Small intestine (tissue), 7 donors: ENCODE data around the gene RELL2. TPM values are rescaled to one million over a fixed set of nuclear protein-coding genes. Genes with fewer than 3 reads are reported as not detected.
"Not testable (repeated sequence)": the region's sequence is repeated elsewhere in the genome, so short reads cannot be mapped to it uniquely, and the experiment has no call there.

Source experiments
- DNase-seq, 2 donors: peaks; one replicate each; pipeline versions ENCODE4 v3.0.0 to v3.0.0-alpha.2; 2013
- FAIRE-seq: peaks from 2 replicates; lab custom pipeline; 2012; peaks lifted over from hg19 to GRCh38; lab: Jason Lieb, UNC
- H3K27ac ChIP-seq, 3 donors: one replicate each; pipeline ENCODE4 v1.5.1; 2013; ENCODE audit warnings: low read length in 2 of 3, mild to moderate bottlenecking in 2 of 3, control low read depth in 1 of 3, inconsistent platforms in 1 of 3, low read depth in 1 of 3, moderate library complexity in 1 of 3
- H3K27me3 ChIP-seq, 3 donors: one replicate each; pipeline ENCODE4 v1.6.1; 2013; ENCODE audit warnings: low read length in 3 of 3, inconsistent platforms in 1 of 3; ENCODE audit not compliant: control insufficient read depth in 3 of 3, insufficient read depth in 3 of 3
- H3K36me3 ChIP-seq, 3 donors: one replicate each; pipeline ENCODE4 v1.6.1; 2013; ENCODE audit warnings: low read length in 3 of 3, inconsistent platforms in 1 of 3, low read depth in 1 of 3, mild to moderate bottlenecking in 1 of 3, moderate library complexity in 1 of 3; ENCODE audit not compliant: control insufficient read depth in 3 of 3, insufficient read depth in 2 of 3
- H3K4me1 ChIP-seq, 3 donors: one replicate each; pipeline ENCODE4 v1.6.1; 2013; ENCODE audit warnings: low read length in 2 of 3, inconsistent platforms in 1 of 3, low read depth in 1 of 3, mild to moderate bottlenecking in 1 of 3, moderate library complexity in 1 of 3; ENCODE audit not compliant: control insufficient read depth in 3 of 3, insufficient read depth in 2 of 3
- H3K4me3 ChIP-seq, 3 donors: one replicate each; pipeline ENCODE4 v1.5.1; 2013; ENCODE audit warnings: low read length in 3 of 3, control low read depth in 1 of 3, inconsistent platforms in 1 of 3, low read depth in 1 of 3, mild to moderate bottlenecking in 1 of 3, moderate library complexity in 1 of 3
- H3K9me3 ChIP-seq, 2 donors: one replicate each; pipeline ENCODE4 v1.6.1; 2013; ENCODE audit warnings: low read depth in 1 of 2, low read length in 1 of 2; ENCODE audit not compliant: control insufficient read depth in 2 of 2, insufficient read depth in 1 of 2
- WGBS, 3 donors: extraction: QIAGEN DNeasy Blood & Tissue Kit; methylation state at CpG; one replicate each; pipeline ENCODE4 v1.1.7; 2013; 5-methylcytosine and 5-hydroxymethylcytosine counted together
- polyA plus RNA-seq, 4 donors: library from polyadenylated mRNA; stranded (reverse) in 3 of 4; unstranded in 1 of 4; fragments of 200-250 nt in 3 of 4; fragments of 120-200 nt in 1 of 4; gene quantifications; one replicate each; pipeline versions ENCODE4 v1.2.1 to v1.2.3, GENCODE V29; 2013
- donor health status: healthy with polysubstance abuse.
- donor health status: control.
- donor health status: control.
- donor health status: Bipolar disorder and iron deficiency.
- donor health status: healthy.

RELL2 gene
- polyA plus RNA-seq, 4 donors: 1.9 to 5.4 (median 3.8) TPM

DNA sequence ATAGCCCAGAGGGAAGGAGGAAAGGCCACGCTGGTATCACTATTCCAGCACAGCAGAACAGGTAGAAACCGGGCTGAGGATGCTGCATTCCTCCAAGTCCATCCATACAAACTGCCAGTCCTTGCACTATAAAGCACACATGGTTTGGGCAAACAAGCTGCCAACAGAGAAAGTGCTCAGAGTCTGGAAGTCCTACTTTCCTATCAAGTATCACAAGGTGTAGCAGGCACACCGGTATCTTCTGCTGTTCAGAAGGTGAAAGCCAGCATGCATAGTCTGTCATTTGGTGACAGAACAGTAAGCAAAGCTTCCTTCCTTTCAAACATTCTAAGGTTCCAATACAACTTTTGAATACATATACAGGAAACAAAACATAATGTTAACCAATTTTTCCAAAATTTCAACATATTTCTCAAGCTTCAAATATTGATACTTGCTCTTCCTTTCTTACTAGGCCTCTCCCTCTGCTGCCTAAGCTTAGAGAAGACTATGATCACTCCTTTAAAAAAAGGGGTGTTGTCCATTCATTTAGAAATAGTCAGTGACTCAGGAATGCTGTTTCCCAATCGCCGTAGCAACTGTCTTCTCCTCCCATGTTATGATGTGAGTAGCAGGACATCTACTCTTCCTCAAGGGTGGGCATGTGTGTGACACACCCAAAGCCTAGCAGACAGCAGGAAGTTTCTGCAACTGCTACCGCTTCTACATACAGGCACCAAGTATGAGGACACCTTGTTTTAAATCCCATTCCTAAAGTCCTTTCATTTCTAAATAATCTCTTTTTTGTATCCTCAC, 32.7 kb upstream of the RELL2 start:
- H3K4me3 ChIP-seq: peak overlapping the region in 1 of 3 donors; percentile 7
- 38 to 42% (median 39%) methylated on average over 6 of the region's 6 CpGs for WGBS, 3 donors
- peaks cover 3 to 26% (median 4%) of the 10 kb centered on the region in 3 donors for H3K4me1 ChIP-seq
- DNase-seq: peak; percentile 72 to 78
- peaks cover 0 to 3% (median 0%) of the 10 kb centered on the region in 3 donors for H3K36me3 ChIP-seq
- H3K27me3 ChIP-seq: no peaks in the 10 kb centered on the region
- no peaks in the 10 kb centered on the region for H3K9me3 ChIP-seq
- H3K27ac ChIP-seq: peak overlapping the region; percentile 48 to 75 (median 70)
- no peak for FAIRE-seq

DNA sequence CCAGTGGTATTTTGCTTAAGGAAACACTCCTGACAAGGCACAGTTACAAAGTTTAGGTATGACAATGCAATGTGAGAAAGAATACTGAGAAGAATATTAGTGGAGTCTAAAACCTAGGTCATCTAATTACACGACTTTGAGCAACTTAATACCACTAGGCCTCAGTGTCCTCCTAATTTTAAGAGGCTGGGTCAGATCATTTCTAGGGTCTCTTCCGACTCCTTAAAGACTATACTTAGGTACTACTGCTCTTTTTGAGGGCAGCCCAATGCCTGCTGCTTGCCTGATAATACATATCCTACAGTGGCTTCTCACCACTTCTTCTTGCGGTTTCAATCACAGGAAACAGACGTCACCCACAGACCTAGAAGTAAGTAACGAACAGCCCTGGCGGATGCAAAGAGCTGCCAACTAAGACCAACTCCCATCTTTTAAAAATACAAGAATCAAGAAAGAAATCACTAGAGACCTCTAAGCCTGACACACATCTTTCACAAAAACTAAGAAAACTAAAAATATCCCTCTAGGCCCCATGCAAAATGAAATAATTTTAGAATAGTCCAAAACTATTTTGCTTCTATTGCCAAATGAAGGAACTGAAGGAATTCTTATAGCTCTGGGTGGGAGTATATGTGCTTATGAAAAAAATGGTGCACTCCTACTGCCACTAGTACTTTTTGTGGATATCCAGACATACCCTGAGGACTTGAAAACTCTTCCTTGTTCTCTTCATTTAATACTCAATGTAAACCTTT, 31.1 kb upstream of the RELL2 start:
- WGBS, 3 donors: 52 to 79% (median 55%) methylated on average over 6 of the region's 6 CpGs
- Histone ChIP-seq H3K36me3 (peaks cover 0 to 8% (median 0%) of the 10 kb centered on the region in 3 donors), H3K27ac (peak overlapping the region; percentile 27 to 71 (median 32)), H3K9me3 (no peaks in the 10 kb centered on the region), H3K27me3 (no peaks in the 10 kb centered on the region), H3K4me3 (no peak overlapping the region), H3K4me1 (peaks cover 4 to 30% (median 5%) of the 10 kb centered on the region in 3 donors)
- peak in 1 of 2 donors; percentile 68 for DNase-seq
- FAIRE-seq: no peak

DNA sequence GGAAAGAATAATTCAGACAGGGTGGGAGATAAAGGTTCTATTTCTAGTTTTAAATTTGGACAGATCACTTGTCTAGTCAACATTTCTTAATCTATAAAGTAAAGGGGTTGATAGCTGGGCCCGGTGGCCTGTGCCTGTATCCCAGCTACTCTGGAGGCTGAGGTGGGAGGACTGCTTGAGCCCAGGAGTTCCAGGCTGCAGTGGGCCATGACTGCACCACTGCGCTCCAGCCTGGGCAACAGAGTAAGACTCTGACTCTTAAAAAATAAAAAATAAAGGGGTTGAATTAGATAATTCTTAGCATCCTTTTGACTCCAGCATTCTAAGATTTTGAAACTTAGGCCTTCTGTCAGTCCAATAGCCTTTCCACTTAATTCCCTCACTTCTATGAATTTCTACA, 28.8 kb upstream of the RELL2 start:
- FAIRE-seq (no peak), DNase-seq (no peak)
- peaks cover 4 to 30% (median 5%) of the 10 kb centered on the region in 3 donors for H3K4me1 ChIP-seq
- H3K27ac ChIP-seq: peak overlapping the region; percentile 44 to 85 (median 48)
- H3K9me3 ChIP-seq: no peaks in the 10 kb centered on the region
- no peak overlapping the region for H3K4me3 ChIP-seq
- no peaks in the 10 kb centered on the region for H3K27me3 ChIP-seq
- peaks cover 0 to 11% (median 0%) of the 10 kb centered on the region in 3 donors for H3K36me3 ChIP-seq
- 62 to 85% (median 70%) methylated on average over 2 of the region's 2 CpGs for WGBS, 3 donors

DNA sequence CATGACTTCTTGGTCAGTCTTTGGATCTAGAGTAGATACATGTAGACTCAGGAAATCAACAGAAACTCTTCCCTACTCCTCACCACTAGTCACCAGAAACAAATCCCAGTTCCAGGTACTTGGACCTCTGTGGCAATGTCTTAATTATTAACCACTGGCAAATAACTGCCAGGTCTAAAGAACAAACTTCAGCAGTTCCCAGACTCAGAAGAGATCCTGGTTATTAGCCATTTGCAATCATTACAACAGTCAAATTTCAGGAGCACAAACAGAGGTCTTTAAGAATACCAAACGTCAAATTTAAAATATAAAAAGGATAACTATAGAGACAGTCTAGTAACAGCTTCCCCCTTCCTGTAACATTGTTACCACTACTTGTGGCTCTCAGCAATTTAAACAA, 28.2 kb upstream of the RELL2 start:
- no peaks in the 10 kb centered on the region for H3K9me3 ChIP-seq
- H3K4me3 ChIP-seq: no peak overlapping the region
- H3K27me3 ChIP-seq: no peaks in the 10 kb centered on the region
- H3K4me1 ChIP-seq: peaks cover 4 to 29% (median 5%) of the 10 kb centered on the region in 3 donors
- H3K27ac ChIP-seq: peak overlapping the region; percentile 5 to 85 (median 55)
- DNase-seq (peak; percentile 87 to 88), FAIRE-seq (no peak)
- peaks cover 0 to 11% (median 0%) of the 10 kb centered on the region in 3 donors for H3K36me3 ChIP-seq
- 6 to 43% (median 8%) methylated on average over 1 of the region's 1 CpG for WGBS, 3 donors

DNA sequence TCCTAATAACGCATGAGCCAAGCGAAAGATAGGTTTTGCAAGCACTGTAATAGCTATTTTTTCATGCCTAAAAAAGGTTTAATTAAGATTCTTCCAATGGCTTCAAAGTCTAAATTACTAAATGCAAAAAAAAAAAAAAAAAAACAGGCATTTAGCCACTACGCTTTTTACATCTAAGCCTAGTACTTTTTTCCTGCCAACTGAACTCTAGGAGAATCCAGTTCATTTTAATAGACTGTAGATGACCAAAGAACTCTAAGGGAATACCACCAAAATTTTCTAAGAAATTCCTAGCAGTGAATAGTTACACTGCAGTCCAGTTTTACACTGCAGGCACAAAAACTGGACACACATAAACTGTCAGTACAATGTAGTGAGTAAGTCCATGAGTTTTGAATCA, 27.8 kb upstream of the RELL2 start:
- WGBS, 3 donors: 13 to 59% (median 29%) methylated on average over 3 of the region's 3 CpGs
- no peak overlapping the region for H3K4me3 ChIP-seq
- FAIRE-seq: no peak

DNA sequence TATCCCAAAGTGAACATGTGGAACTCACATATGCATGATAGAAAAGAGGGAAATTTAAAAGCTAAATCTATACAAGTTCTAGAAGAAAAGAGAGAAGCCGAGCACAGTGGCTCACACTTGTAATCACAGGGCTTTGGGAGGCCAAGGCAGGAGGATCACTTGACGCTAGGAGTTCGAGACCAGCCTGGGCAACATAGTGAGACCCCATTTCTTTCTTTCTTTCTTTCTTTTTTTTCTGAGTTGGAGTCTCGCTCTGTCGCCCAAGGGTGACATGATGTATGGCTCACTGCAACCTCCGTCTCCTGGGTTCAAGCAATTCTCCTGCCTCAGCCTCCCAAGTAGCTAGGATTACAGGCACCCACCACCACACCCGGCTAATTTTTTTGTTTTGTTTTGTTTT, 26.9 kb upstream of the RELL2 start:
- Histone ChIP-seq H3K4me1 (peaks cover 5 to 19% (median 6%) of the 10 kb centered on the region in 3 donors), H3K36me3 (peaks cover 0 to 11% (median 0%) of the 10 kb centered on the region in 3 donors), H3K27ac (peak overlapping the region; percentile 24 to 85 (median 32))
- not testable (repeated sequence) for H3K27me3 ChIP-seq, FAIRE-seq, H3K9me3 ChIP-seq, H3K4me3 ChIP-seq, DNase-seq
- WGBS, 3 donors: 97 to 100% (median 99%) methylated on average over 7 of the region's 7 CpGs

More for the DNA sequence above, 27.8 kb upstream of the RELL2 start:
- H3K9me3 ChIP-seq: no peaks in the 10 kb centered on the region
- H3K4me1 ChIP-seq: peaks cover 5 to 24% (median 6%) of the 10 kb centered on the region in 3 donors
- DNase-seq: no peak
- no peaks in the 10 kb centered on the region for H3K27me3 ChIP-seq
- H3K36me3 ChIP-seq: peaks cover 0 to 11% (median 0%) of the 10 kb centered on the region in 3 donors
- H3K27ac ChIP-seq: peak overlapping the region in 2 of 3 donors; percentile 48 to 85

DNA sequence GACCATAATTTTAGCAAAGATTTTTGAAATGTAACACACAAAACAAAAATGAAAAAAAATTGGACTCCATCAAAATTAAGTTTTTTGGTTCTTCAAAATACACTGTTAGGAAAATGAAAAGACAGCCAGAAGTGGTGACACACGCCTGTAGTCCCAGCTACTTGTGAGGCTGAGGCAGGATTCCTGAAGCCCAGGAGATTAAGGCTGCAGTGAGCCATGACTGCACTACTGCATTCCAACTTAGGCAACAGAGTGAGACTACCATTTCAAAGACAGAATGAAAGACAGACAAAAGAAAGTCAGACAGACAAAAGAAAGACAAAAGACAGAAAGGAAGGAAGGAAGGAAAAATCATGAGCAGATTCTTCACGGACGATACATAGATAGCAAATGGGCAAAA, 25.5 kb upstream of the RELL2 start:
- H3K27ac ChIP-seq: no peak overlapping the region
- WGBS, 3 donors: 85 to 90% (median 87%) methylated on average over 3 of the region's 3 CpGs
- no peak overlapping the region for H3K4me3 ChIP-seq
- H3K9me3 ChIP-seq: no peaks in the 10 kb centered on the region
- no peak for DNase-seq
- H3K4me1 ChIP-seq: peaks cover 6 to 21% (median 9%) of the 10 kb centered on the region in 3 donors
- H3K27me3 ChIP-seq: no peaks in the 10 kb centered on the region
- H3K36me3 ChIP-seq: peaks cover 0 to 11% (median 0%) of the 10 kb centered on the region in 3 donors
- no peak for FAIRE-seq

DNA sequence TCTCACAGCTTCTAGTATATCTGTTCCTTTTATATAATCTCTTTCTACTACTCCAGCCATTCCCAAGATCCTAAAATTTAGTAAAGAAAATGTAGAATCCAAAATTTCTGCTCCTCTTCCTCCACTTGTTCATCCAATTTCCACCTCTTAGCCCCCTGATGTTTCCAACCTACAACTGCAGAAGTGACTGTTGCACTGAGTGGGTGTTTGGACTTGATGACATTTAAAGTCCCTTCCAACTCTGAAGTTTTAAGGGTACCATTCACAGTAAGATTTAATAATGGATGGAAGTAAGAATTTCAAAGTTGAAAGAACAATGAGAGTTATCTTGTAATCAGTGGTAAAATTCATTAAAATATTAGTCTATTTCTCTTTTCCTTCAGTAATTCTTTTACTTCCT, 23.5 kb upstream of the RELL2 start:
- FAIRE-seq (no peak), DNase-seq (no peak)
- Histone ChIP-seq H3K36me3 (peaks cover 0 to 11% (median 0%) of the 10 kb centered on the region in 3 donors), H3K27ac (no peak overlapping the region), H3K4me3 (no peak overlapping the region), H3K27me3 (no peaks in the 10 kb centered on the region), H3K9me3 (no peaks in the 10 kb centered on the region), H3K4me1 (peaks cover 6 to 15% (median 12%) of the 10 kb centered on the region in 3 donors)
